ENCODE data around the gene IL12RB1. TPM values are rescaled to one million over a fixed set of nuclear protein-coding genes. Genes with fewer than 3 reads are reported as not detected.

IL12RB1 gene
- total and polyA plus RNA-seq, 10 of the 15 experiments (the other 5 are each of a cell fraction or from before 2014, with no cell fraction given), result 2.8 to 29.9 (median 17.6) TPM

- no peak overlapping the region for H3K4me3 ChIP-seq
- 86% methylated on average over 10 of the region's 10 CpGs for WGBS (ENCODE audit: insufficient coverage, insufficient replicate concordance, low lambda C conversion rate, missing lambda C conversion rate)
- no peaks in the 10 kb centered on the region for H3K79me2 ChIP-seq (ENCODE audit: control insufficient read depth, insufficient read depth, low read length)
- H3K9ac ChIP-seq (ENCODE audit: control insufficient read depth, insufficient read depth, low read length), result no peak overlapping the region
- no peak overlapping the region for H2AFZ ChIP-seq (ENCODE audit: control insufficient read depth, low read depth, low read length)
- no peak overlapping the region for H3K27ac ChIP-seq (ENCODE audit: control insufficient read depth, insufficient read depth)
- H3K4me1 ChIP-seq (ENCODE audit: control insufficient read depth, insufficient read depth, low read length), result peaks cover 10% of the 10 kb centered on the region
- ATAC-seq (no peak), FAIRE-seq (no peak), DNase-seq (ENCODE audit: low read depth, low spot score) (no peak)
- no peaks in the 10 kb centered on the region for H3K9me3 ChIP-seq (replicated peaks; ENCODE audit: control insufficient read depth, insufficient read depth, low read length)
- ChIA-PET SMC1A (ENCODE audit: uncharacterized antibody, unreplicated experiment) (no interaction called here), CTCF (interaction anchor here (1.1 kb wide), 1 partner anchor 119 kb away, joined by 3 read pairs; no protein-coding TSS in a partner anchor), POLR2A (interaction anchor here (0.8 kb wide), 1 partner anchor 20 kb away, joined by 3 read pairs; no protein-coding TSS in a partner anchor), RAD21 (ENCODE audit: unreplicated experiment) (no interaction called here)
- no peaks in the 10 kb centered on the region; a peak in 2 of 4 replicates for H3K27me3 ChIP-seq (replicated peaks in 1 of 2; ENCODE audit: control insufficient read depth in 2 of 2, insufficient read depth in 2 of 2, low read length in 1 of 2)
- in situ Hi-C loops (cut with MboI), result no loop called here
- no peak overlapping the region for H3K4me2 ChIP-seq (ENCODE audit: control insufficient read depth, insufficient read depth)
- H3K36me3 ChIP-seq (ENCODE audit: control insufficient read depth in 2 of 2, insufficient read depth in 2 of 2, low read length in 1 of 2), result no peaks in the 10 kb centered on the region
- H4K20me1 ChIP-seq (ENCODE audit: control insufficient read depth, insufficient read depth), result no peaks in the 10 kb centered on the region
- TF ChIP-seq ELK1 (IDR thresholded peaks at IDR 0.05; ENCODE audit: low read depth, low read length) (no peak), IKZF2 (IDR thresholded peaks at IDR 0.05) (no peak), IRF4 (IDR thresholded peaks at IDR 0.05; ENCODE audit: low read depth, low read length) (no peak)
- BruUV-seq (replicated peaks), result no TSS peak
- intact Hi-C loops (cut with micrococcal nuclease; ENCODE audit: unreplicated experiment), result no loop called here
Observed at GRCh38 chr19:18049385-18049784, 37.3 kb downstream of the IL12RB1 start.

GRCh38 chr19:18046059-18046718 is 40.5 kb downstream of the IL12RB1 start:
- no TSS peak for BruUV-seq (replicated peaks)
- WGBS (ENCODE audit: insufficient coverage, insufficient replicate concordance, low lambda C conversion rate, missing lambda C conversion rate), result 83% methylated on average over 14 of the region's 14 CpGs
- in situ Hi-C loops (cut with MboI), result no loop called here
- FAIRE-seq (no peak), ATAC-seq (no peak), DNase-seq (ENCODE audit: low read depth, low spot score) (no peak)
- no peak overlapping the region for H2AFZ ChIP-seq (ENCODE audit: control insufficient read depth, low read depth, low read length)
- H3K9me3 ChIP-seq (replicated peaks; ENCODE audit: control insufficient read depth, insufficient read depth, low read length), result peaks cover 2% of the 10 kb centered on the region; the same call in 1 of the 3 replicates
- no peaks in the 10 kb centered on the region for H4K20me1 ChIP-seq (ENCODE audit: control insufficient read depth, insufficient read depth)
- H3K9ac ChIP-seq (ENCODE audit: control insufficient read depth, insufficient read depth, low read length), result no peak overlapping the region
- no peak overlapping the region for H3K4me2 ChIP-seq (ENCODE audit: control insufficient read depth, insufficient read depth)
- SMC1A ChIA-PET (ENCODE audit: uncharacterized antibody, unreplicated experiment), result no interaction called here
- no peak overlapping the region for H3K27ac ChIP-seq (ENCODE audit: control insufficient read depth, insufficient read depth)
- H3K36me3 ChIP-seq (ENCODE audit: control insufficient read depth in 2 of 2, insufficient read depth in 2 of 2, low read length in 1 of 2), result no peaks in the 10 kb centered on the region
- peaks cover 15% of the 10 kb centered on the region for H3K4me1 ChIP-seq (ENCODE audit: control insufficient read depth, insufficient read depth, low read length)
- no peaks in the 10 kb centered on the region for H3K79me2 ChIP-seq (ENCODE audit: control insufficient read depth, insufficient read depth, low read length)
- RAD21 ChIA-PET (ENCODE audit: unreplicated experiment), result interaction anchor here (0.6 to 2.3 kb wide), 2 partner anchors 22 to 41 kb away, joined by 3 to 12 read pairs; no protein-coding TSS in a partner anchor
- intact Hi-C loops (cut with micrococcal nuclease; ENCODE audit: unreplicated experiment), result no loop called here
- no peak overlapping the region for H3K4me3 ChIP-seq
- CTCF ChIA-PET, result interaction anchor here (3.6 kb wide), 1 partner anchor 11 kb away, joined by 29 read pairs; no protein-coding TSS in a partner anchor
- POLR2A ChIA-PET, result interaction anchor here (1.9 kb wide), 1 partner anchor 24 kb away, joined by 16 read pairs; no protein-coding TSS in a partner anchor
- no peaks in the 10 kb centered on the region; a peak in 2 of 4 replicates for H3K27me3 ChIP-seq (replicated peaks in 1 of 2; ENCODE audit: control insufficient read depth in 2 of 2, insufficient read depth in 2 of 2, low read length in 1 of 2)
- TF ChIP-seq CHD4 (IDR thresholded peaks at IDR 0.05) (no peak), BCL3 (IDR thresholded peaks at IDR 0.05; ENCODE audit: borderline replicate concordance, insufficient read depth, low read depth, low read length, poor library complexity, severe bottlenecking) (no peak), CHD1 (IDR thresholded peaks at IDR 0.05; ENCODE audit: low read depth, low read length) (no peak), ASH2L (IDR thresholded peaks at IDR 0.05; ENCODE audit: borderline replicate concordance, low read depth) (no peak), MEF2A (IDR thresholded peaks at IDR 0.05; ENCODE audit: insufficient read depth, low read depth, low read length) (no peak), CBX3 (IDR thresholded peaks at IDR 0.05; ENCODE audit: borderline replicate concordance, low read depth) (no peak), FOS (IDR thresholded peaks at IDR 0.05; ENCODE audit: borderline replicate concordance, extremely low read depth, insufficient read length) (no peak)

Data from GM12878 (cell line).